Epithelial cell of proximal tubule (primary cell): ENCODE results near the gene CSF1. TPM values are rescaled to one million over a fixed set of nuclear protein-coding genes. Genes with fewer than 3 reads are reported as not detected.

Experiments
- DNase-seq: peaks from one replicate; pipeline ENCODE4 v3.0.0-alpha.2; 2011; ENCODE audit warnings: low read depth
- H3K4me3 ChIP-seq: 2 replicates; pipeline ENCODE4 v1.5.1; 2011; ENCODE audit warnings: low read depth, mild to moderate bottlenecking, low read length
- total RNA-seq: library from RNA; depleted of rRNA; stranded (reverse); fragments of >200 nt; gene quantifications from 2 replicates; pipeline ENCODE4 v1.2.3, GENCODE V29; 2015
- TF ChIP-seq, protein P1 (sequence below): conservative IDR thresholded peaks from 2 replicates; pipeline ENCODE4 v1.5.1; 2012; ENCODE audit warnings: low read depth, mild to moderate bottlenecking, low read length

The CSF1 gene
- total RNA-seq, 1 donor from 2014 or later, result 20.1 TPM

DNA sequence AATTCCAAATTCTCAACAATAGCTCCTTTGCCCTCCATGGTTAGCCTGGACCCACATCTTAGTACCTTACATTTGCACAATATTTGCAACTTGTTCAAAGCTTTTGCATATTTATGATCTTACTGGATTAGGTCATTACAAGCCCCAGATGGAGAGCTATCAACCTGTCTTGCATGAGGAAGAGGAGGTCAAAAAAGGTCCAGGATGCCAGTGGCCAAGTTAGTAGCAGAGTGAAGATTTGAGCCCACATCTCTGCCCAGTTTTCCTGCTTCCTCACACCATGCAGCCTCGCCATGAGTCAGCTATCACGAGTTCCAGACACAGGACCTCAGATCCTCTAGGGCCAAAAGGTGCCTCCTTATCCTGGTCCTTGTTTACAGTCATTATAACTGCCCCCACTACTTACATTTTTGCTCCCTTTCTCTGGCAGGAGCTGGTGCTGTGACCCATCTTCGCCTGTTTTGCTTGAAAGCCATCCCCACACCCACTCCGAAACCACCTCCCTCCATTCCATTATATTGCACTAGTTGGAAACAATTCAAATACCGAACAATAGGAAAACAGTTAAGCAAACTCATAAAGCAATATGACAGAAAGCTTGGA, 68.9 kb downstream of the CSF1 start:
- H3K4me3 ChIP-seq, result no peak overlapping the region
- DNase-seq, result peak; percentile 43
- TF ChIP-seq, protein P1, sequence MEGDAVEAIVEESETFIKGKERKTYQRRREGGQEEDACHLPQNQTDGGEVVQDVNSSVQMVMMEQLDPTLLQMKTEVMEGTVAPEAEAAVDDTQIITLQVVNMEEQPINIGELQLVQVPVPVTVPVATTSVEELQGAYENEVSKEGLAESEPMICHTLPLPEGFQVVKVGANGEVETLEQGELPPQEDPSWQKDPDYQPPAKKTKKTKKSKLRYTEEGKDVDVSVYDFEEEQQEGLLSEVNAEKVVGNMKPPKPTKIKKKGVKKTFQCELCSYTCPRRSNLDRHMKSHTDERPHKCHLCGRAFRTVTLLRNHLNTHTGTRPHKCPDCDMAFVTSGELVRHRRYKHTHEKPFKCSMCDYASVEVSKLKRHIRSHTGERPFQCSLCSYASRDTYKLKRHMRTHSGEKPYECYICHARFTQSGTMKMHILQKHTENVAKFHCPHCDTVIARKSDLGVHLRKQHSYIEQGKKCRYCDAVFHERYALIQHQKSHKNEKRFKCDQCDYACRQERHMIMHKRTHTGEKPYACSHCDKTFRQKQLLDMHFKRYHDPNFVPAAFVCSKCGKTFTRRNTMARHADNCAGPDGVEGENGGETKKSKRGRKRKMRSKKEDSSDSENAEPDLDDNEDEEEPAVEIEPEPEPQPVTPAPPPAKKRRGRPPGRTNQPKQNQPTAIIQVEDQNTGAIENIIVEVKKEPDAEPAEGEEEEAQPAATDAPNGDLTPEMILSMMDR, result no peak

Other genes with a start within 250 kb of the CSF1 start
- gene GSTM2, start 242.8 kb upstream of the CSF1 start, total RNA-seq, result 6.8 and 8.9 TPM in 2 replicates
- gene GSTM1, start 223.0 kb upstream of the CSF1 start, total RNA-seq, result not detected in 2 replicates
- gene GSTM5, start 198.6 kb upstream of the CSF1 start, total RNA-seq, result not detected in 2 replicates
- 63.2 and 81.9 TPM in 2 replicates for gene GSTM3, start 169.8 kb upstream of the CSF1 start, total RNA-seq
- not detected in 2 replicates for gene EPS8L3, start 146.9 kb upstream of the CSF1 start, total RNA-seq
- 46.4 and 54.9 TPM in 2 replicates for gene AHCYL1, start 73.9 kb downstream of the CSF1 start, total RNA-seq
- 28.6 and 28.9 TPM in 2 replicates for gene STRIP1, start 123.8 kb downstream of the CSF1 start, total RNA-seq
- gene ALX3, start 159.8 kb downstream of the CSF1 start, total RNA-seq, result not detected in 2 replicates
- gene UBL4B, start 201.6 kb downstream of the CSF1 start, total RNA-seq, result not detected in 2 replicates
- gene SLC6A17, start 239.6 kb downstream of the CSF1 start, total RNA-seq, result 0.35 and 0.43 TPM in 2 replicates